Testis (tissue), 3 donors: ENCODE results near the gene ARHGEF10L. TPM values are rescaled to one million over a fixed set of nuclear protein-coding genes. Genes with fewer than 3 reads are reported as not detected.

ENCODE experiments used
- DNase-seq: peaks from one replicate; pipeline ENCODE4 v3.0.0-alpha.2; 2019
- H3K27ac ChIP-seq, 2 donors: fragments of 200-600 bp; sonication (generic); one replicate each; pipeline ENCODE4 v1.5.1; 2019
- H3K27me3 ChIP-seq: fragments of 200-600 bp; sonication (generic); one replicate; pipeline ENCODE4 v1.5.1; 2019
- H3K36me3 ChIP-seq: fragments of 200-600 bp; sonication (generic); one replicate; pipeline ENCODE4 v1.5.1; 2017; ENCODE audit warnings: low read depth; ENCODE audit errors: missing control alignments
- H3K4me1 ChIP-seq: fragments of 200-600 bp; sonication (generic); one replicate; pipeline ENCODE4 v1.5.1; 2019
- H3K4me3 ChIP-seq, 2 donors: fragments of 200-600 bp; sonication (generic); one replicate each; pipeline ENCODE4 v1.5.1; 2017 to 2019
- H3K9me3 ChIP-seq: fragments of 200-600 bp; sonication (generic); one replicate; pipeline ENCODE4 v1.5.1; 2017
- POLR2A ChIP-seq: fragments of 450-650 bp; IDR thresholded peaks from one replicate; pipeline ENCODE4 v1.6.1; 2017; ENCODE audit warnings: antibody characterized with exemption, mild to moderate bottlenecking, moderate library complexity
- WGBS, 2 donors: methylation state at CpG; one replicate each; pipeline ENCODE4 v1.1.5; 2018; 5-methylcytosine and 5-hydroxymethylcytosine counted together
- intact Hi-C: fragments of 100-400 bp; cut with DNase I; formaldehyde crosslinking; loops from one replicate; pipeline ENCODE4 v1.15.1; 2023; ENCODE audit warnings: low total_unique reads
- polyA plus RNA-seq: library from polyadenylated mRNA; stranded (reverse); fragments of 350-450 nt; fragmentation: Illumina TruSeq; extraction: RNeasy Lipid Tissue Mini Kit (QIAGEN cat#74804); gene quantifications from one replicate; pipeline ENCODE4 v1.2.3, GENCODE V29; 2014; ENCODE audit warnings: low read depth, low replicate concordance; ENCODE audit not compliant: insufficient read depth
- total RNA-seq, 2 donors: library from RNA; depleted of rRNA; stranded (reverse); fragments of >200 nt; gene quantifications; one replicate each; pipeline ENCODE4 v1.2.3, GENCODE V29; 2016
- TF ChIP-seq, protein P1 (sequence below), 3 experiments: fragments of 450-650 bp in 2 of 3; fragments of 200-600 bp in 1 of 3; sonication (generic) in 1 of 3; IDR thresholded peaks; one replicate each; pipeline ENCODE4 v1.5.1; 2016 to 2019; ENCODE audit warnings: antibody characterized with exemption in 3 of 3, mild to moderate bottlenecking in 2 of 3, moderate library complexity in 1 of 3

The ARHGEF10L gene
- total and polyA plus RNA-seq, 3 donors from 2014 or later: 13.5 to 20.3 (median 18.4) TPM

DNA sequence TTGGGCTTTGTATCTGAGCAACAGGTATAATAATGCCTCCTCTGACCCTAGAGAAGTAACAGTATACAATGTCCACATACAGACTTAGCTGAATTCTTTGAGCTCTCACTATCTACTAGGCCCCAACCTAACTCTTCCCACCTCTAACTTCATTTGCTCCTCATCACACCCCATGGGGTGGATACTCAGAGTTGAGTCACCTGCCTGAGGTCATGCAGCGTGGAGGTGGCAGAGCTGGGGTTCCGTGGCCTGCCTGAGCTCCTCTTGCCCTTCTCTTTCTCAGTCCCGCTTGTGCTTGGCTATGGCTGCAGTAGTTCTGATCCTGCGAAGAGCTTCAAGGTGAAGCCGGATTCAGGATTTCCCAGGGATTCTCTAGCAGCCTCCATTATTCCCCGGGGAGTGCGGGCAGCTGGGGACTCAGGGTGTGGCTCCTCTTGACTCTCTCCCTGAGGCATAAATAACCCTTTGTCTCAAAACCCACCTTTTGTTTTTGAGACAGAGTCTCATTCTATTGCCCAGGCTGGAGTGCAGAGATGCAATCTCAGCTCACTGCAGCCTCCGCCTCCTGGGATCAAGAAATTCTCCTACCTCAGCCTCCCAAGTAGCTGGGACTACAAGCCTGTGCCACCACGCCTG lies 185.7 kb downstream of the ARHGEF10L start:
- intact Hi-C loops: no loop called here
- DNase-seq: no peak
- no peaks in the 10 kb centered on the region for H3K27me3 ChIP-seq
- no peaks in the 10 kb centered on the region for H3K36me3 ChIP-seq
- 89 to 90% methylated on average over 9 of the region's 9 CpGs for WGBS, 2 donors
- H3K27ac ChIP-seq: no peak overlapping the region
- H3K9me3 ChIP-seq: no peaks in the 10 kb centered on the region
- TF ChIP-seq, protein P1, sequence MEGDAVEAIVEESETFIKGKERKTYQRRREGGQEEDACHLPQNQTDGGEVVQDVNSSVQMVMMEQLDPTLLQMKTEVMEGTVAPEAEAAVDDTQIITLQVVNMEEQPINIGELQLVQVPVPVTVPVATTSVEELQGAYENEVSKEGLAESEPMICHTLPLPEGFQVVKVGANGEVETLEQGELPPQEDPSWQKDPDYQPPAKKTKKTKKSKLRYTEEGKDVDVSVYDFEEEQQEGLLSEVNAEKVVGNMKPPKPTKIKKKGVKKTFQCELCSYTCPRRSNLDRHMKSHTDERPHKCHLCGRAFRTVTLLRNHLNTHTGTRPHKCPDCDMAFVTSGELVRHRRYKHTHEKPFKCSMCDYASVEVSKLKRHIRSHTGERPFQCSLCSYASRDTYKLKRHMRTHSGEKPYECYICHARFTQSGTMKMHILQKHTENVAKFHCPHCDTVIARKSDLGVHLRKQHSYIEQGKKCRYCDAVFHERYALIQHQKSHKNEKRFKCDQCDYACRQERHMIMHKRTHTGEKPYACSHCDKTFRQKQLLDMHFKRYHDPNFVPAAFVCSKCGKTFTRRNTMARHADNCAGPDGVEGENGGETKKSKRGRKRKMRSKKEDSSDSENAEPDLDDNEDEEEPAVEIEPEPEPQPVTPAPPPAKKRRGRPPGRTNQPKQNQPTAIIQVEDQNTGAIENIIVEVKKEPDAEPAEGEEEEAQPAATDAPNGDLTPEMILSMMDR (IDR thresholded peaks at IDR 0.05): no peak
- TF ChIP-seq POLR2A: no peak
- H3K4me3 ChIP-seq: no peak overlapping the region
- no peaks in the 10 kb centered on the region for H3K4me1 ChIP-seq

DNA sequence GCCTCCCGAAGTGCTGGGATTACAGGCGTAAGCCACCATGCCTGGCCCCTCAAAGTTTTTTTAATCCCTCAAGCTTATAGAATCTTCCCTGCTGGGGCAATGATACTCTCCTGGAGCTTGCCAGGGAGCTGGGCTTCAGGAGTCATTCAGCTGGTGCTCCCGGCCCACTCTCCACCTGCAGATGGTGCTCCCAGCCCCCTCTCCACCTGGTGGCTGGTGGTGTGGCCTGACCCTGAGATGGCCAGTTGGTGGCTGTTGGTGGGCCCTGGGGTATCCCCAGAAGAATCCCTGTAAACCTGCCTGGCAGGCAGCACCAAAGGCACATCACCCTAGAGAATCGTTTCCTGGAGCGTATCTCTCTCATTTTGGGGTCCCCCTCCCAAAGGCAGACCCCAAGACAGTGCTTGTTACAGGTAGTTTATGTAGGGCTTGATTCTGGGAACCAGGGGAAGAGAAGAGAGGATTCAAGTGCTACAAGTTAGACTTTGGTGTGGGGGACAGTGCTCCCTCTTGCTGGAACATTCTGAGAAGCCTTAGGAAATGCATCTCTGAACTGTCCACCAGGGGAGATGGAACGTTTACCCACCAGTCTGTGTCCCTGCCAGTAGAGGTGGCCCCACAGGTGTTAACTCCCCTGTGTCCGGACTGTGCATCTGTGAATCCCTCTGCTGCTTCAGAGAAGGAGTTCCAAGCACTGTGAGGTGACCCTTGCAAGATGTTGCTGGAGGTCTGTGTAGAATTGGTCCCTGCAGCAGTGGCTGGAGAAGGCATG lies 186.5 kb downstream of the ARHGEF10L start:
- H3K27me3 ChIP-seq: no peaks in the 10 kb centered on the region
- H3K36me3 ChIP-seq: no peaks in the 10 kb centered on the region
- no peaks in the 10 kb centered on the region for H3K4me1 ChIP-seq
- H3K4me3 ChIP-seq: no peak overlapping the region
- intact Hi-C loops: no loop called here
- no peaks in the 10 kb centered on the region for H3K9me3 ChIP-seq
- TF ChIP-seq, protein P1 (IDR thresholded peaks at IDR 0.05): no peak
- no peak for TF ChIP-seq POLR2A
- no peak overlapping the region for H3K27ac ChIP-seq
- DNase-seq: no peak
- WGBS, 2 donors: 71 to 73% methylated on average over 5 to 7 of the region's 7 CpGs

DNA sequence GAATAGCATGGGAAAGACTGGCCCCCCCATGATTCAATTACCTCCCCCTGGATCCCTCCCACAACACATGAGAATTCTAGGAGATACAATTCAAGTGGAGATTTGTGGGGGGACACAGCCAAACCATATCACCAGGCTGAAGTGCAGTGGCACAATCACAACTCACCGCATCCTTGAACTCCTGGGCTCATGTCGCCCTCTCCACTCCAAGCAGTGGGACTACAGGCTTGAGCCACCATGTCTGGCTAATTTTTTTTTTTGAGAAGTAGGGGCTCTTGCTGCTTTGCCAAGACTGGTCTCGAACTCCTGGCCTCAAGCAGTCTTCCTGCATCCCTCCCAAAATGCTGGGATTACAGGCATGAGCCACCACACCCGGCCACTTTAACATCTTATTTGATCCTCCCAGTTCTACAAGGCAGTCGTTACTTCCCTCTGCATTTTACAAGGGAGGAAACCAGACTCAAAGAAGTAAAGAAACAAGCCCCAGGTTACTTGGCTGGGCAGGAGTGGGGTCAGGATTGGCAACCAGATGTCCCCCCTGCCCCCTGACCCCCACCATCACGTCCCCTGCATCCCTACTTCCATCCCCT lies 188.7 kb downstream of the ARHGEF10L start:
- intact Hi-C loops: no loop called here
- no peak for TF ChIP-seq POLR2A
- TF ChIP-seq, protein P1 (IDR thresholded peaks at IDR 0.05): no peak
- Histone ChIP-seq H3K36me3 (no peaks in the 10 kb centered on the region), H3K4me1 (no peaks in the 10 kb centered on the region), H3K4me3 (no peak overlapping the region), H3K27ac (no peak overlapping the region), H3K9me3 (no peaks in the 10 kb centered on the region), H3K27me3 (no peaks in the 10 kb centered on the region)
- no peak for DNase-seq
- 88 to 91% methylated on average over 5 to 6 of the region's 6 CpGs for WGBS, 2 donors

DNA sequence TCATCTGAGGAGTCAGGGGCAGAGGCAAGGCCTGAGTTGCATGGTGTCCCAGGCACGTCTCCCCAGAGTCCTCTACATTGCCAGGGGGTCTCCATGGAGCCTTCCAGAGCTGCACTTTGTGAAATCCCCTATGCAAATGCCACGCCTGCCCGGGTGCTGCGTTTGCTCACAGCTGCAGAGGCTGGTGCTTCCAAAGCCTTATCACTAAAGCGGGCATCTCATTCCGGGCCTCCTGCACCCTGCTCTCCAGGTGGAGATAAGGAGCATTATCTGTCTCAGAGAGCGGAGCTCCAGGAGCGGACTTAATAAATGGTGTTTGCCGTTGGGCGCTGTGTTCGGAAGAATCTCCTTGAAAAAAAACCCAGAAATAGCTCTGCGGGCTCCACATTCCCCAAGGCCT lies 189.8 kb downstream of the ARHGEF10L start:
- intact Hi-C loops: no loop called here
- no peak overlapping the region for H3K27ac ChIP-seq
- no peak for TF ChIP-seq POLR2A
- TF ChIP-seq, protein P1 (IDR thresholded peaks at IDR 0.05): no peak
- no peaks in the 10 kb centered on the region for H3K36me3 ChIP-seq
- H3K9me3 ChIP-seq: no peaks in the 10 kb centered on the region
- no peaks in the 10 kb centered on the region for H3K27me3 ChIP-seq
- no peaks in the 10 kb centered on the region for H3K4me1 ChIP-seq
- H3K4me3 ChIP-seq: no peak overlapping the region
- 68% methylated on average over 11 to 12 of the region's 12 CpGs for WGBS, 2 donors
- no peak for DNase-seq
